A673 (cell line): Measurements from ENCODE around the gene OR2F2. TPM values are rescaled to one million over a fixed set of nuclear protein-coding genes. Genes with fewer than 3 reads are reported as not detected.

Experiments used
- BruUV-seq: library from RNA; stranded (reverse); fragments of 400-500 nt; replicated peaks from 2 replicates; lab custom pipeline; 2021; lab: Mats Ljungman, UMichigan
- CTCF ChIA-PET: fragments of 300-600 bp; sonication (Branson Sonifier 250); formaldehyde crosslinking; loops from one replicate; lab custom pipeline; 2022; ENCODE audit warnings: antibody characterized with exemption; lab: Charles Lee
- POLR2A ChIA-PET: fragments of 300-600 bp; sonication (Branson Sonifier 250); formaldehyde crosslinking; loops from one replicate; lab custom pipeline; 2022; ENCODE audit warnings: antibody characterized with exemption; ENCODE audit not compliant: low non-redundant PET; lab: Charles Lee
- DNase-seq: peaks from one replicate; pipeline ENCODE4 v3.0.0-alpha.2; 2015; ENCODE audit warnings: low spot score
- H3K27ac ChIP-seq: fragments of 200-600 bp; sonication (generic); 2 replicates; pipeline ENCODE4 v1.5.1; 2016; ENCODE audit warnings: mixed run types, low read depth, mild to moderate bottlenecking, mixed read lengths, antibody characterized with exemption, low read length; ENCODE audit not compliant: poor library complexity, severe bottlenecking
- H3K27me3 ChIP-seq: fragments of 200-600 bp; sonication (generic); replicated peaks from 2 replicates; pipeline ENCODE4 v1.6.1; 2017; ENCODE audit warnings: mixed run types, low read depth, mild to moderate bottlenecking, mixed read lengths, antibody characterized with exemption, low read length; ENCODE audit not compliant: insufficient read depth, poor library complexity
- H3K36me3 ChIP-seq: fragments of 200-600 bp; sonication (generic); 2 replicates; pipeline ENCODE4 v1.6.1; 2016; ENCODE audit warnings: mixed run types, mild to moderate bottlenecking, mixed read lengths, antibody characterized with exemption, low read length; ENCODE audit not compliant: insufficient read depth, poor library complexity, severe bottlenecking
- H3K4me1 ChIP-seq: fragments of 200-600 bp; sonication (generic); 2 replicates; pipeline ENCODE4 v1.6.1; 2017; ENCODE audit warnings: mixed run types, mild to moderate bottlenecking, mixed read lengths, antibody characterized with exemption, low read length; ENCODE audit not compliant: insufficient read depth, poor library complexity, severe bottlenecking
- H3K4me3 ChIP-seq: fragments of 200-600 bp; sonication (generic); 2 replicates; pipeline ENCODE4 v1.5.1; 2016; ENCODE audit warnings: low read depth, mixed run types, mild to moderate bottlenecking, mixed read lengths, low read length; ENCODE audit not compliant: poor library complexity, severe bottlenecking
- H3K9me3 ChIP-seq: fragments of 200-600 bp; sonication (generic); 2 replicates; pipeline ENCODE4 v1.6.1; 2016; ENCODE audit warnings: mixed run types, low read depth, mild to moderate bottlenecking, mixed read lengths, antibody characterized with exemption, low read length; ENCODE audit not compliant: poor library complexity, severe bottlenecking
- CTCF ChIP-seq: fragments of 300-800, 200-600 bp; sonication (generic); conservative IDR thresholded peaks from 2 replicates; pipeline ENCODE4 v1.5.1; 2017; ENCODE audit warnings: low read depth, mild to moderate bottlenecking, antibody characterized with exemption, low read length, moderate library complexity, mixed read lengths
- EZH2 ChIP-seq: fragments of 200-600 bp; sonication (generic); IDR thresholded peaks from 2 replicates; pipeline ENCODE4 v1.6.1; 2017; ENCODE audit warnings: borderline replicate concordance, low read depth, mild to moderate bottlenecking, mixed read lengths, antibody characterized with exemption, low read length; ENCODE audit not compliant: poor library complexity, severe bottlenecking
- intact Hi-C: fragments of 100-400 bp; cut with micrococcal nuclease; formaldehyde crosslinking; loops from one replicate; pipeline ENCODE4 v1.10.0; 2022; ENCODE audit not compliant: unreplicated experiment
- total RNA-seq: library from RNA; stranded (reverse); gene quantifications from 2 replicates; pipeline ENCODE4 v1.2.3, GENCODE V29; 2021

The OR2F2 gene
- total RNA-seq, 1 experiment from 2014 or later = not detected

DNA sequence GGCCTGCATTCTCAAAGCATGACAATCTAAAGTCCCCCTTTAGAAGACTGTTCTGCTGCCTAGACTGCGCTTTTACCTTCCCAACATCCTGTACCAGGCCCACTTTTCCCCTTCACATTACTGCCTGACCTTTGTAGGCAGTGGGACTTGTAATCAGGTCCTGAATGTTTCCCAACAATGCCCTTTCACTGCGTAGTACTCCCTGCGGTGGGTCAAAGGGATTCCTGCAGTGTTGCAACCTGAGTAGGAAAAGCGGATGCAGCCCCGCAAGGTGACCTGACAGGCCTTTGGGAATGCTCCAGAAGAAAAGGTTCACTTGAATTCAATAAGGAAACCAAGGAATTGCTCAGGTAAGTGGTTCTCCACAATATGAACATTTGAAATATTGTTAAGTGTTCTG, 28.1 kb upstream of the OR2F2 start:
- no peaks in the 10 kb centered on the region for H3K9me3 ChIP-seq
- ChIA-PET POLR2A (no interaction called here), CTCF (no interaction called here)
- DNase-seq = no peak
- H3K4me3 ChIP-seq = no peak overlapping the region
- H3K27me3 ChIP-seq = peaks cover 11% of the 10 kb centered on the region
- intact Hi-C loops = loop anchor here (10.0 kb wide), 1 partner anchor 218 kb away; the partner anchor contains the start of gene OR2A14
- TF ChIP-seq CTCF (no peak), EZH2 (no peak)
- BruUV-seq = no TSS peak
- no peaks in the 10 kb centered on the region for H3K4me1 ChIP-seq
- H3K27ac ChIP-seq = no peak overlapping the region
- H3K36me3 ChIP-seq = no peaks in the 10 kb centered on the region

GRCh38 chr7:143908120-143908519, 26.9 kb upstream of the OR2F2 start:
- ChIA-PET POLR2A (no interaction called here), CTCF (no interaction called here)
- peaks cover 11% of the 10 kb centered on the region for H3K27me3 ChIP-seq
- DNase-seq = no peak
- no peaks in the 10 kb centered on the region for H3K4me1 ChIP-seq
- TF ChIP-seq EZH2 (no peak), CTCF (no peak)
- intact Hi-C loops = loop anchor here (10.0 kb wide), 1 partner anchor 217 kb away; the partner anchor contains the start of gene OR2A14
- H3K36me3 ChIP-seq = no peaks in the 10 kb centered on the region
- BruUV-seq = no TSS peak
- no peak overlapping the region for H3K27ac ChIP-seq
- H3K4me3 ChIP-seq = no peak overlapping the region
- no peaks in the 10 kb centered on the region for H3K9me3 ChIP-seq

DNA sequence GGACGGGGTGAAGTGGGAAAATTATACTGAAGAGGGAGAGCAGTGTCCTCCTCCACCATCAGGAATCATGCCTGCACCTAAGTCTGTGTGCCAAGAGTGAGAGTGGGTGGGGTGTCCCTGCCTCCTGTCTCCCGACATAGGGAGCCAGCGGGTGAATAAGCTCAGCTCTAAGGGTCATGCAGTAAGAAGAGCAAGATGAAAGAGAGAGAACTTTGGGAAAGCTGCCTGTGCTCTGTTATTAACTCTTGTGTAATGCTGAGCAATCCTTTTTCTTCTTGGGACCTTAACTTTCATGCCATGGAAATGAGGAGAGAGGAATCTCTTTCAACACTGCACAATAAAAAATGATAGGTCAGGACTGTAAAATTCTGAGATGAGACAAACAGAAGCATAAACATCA, 25.2 kb upstream of the OR2F2 start:
- Histone ChIP-seq H3K4me1 (no peaks in the 10 kb centered on the region), H3K27me3 (peaks cover 15% of the 10 kb centered on the region), H3K9me3 (no peaks in the 10 kb centered on the region), H3K36me3 (no peaks in the 10 kb centered on the region), H3K4me3 (no peak overlapping the region), H3K27ac (no peak overlapping the region)
- BruUV-seq = no TSS peak
- CTCF ChIA-PET = no interaction called here
- POLR2A ChIA-PET = no interaction called here
- intact Hi-C loops = loop anchor here (10.0 kb wide), 1 partner anchor 215 kb away; the partner anchor contains the start of gene OR2A14
- TF ChIP-seq CTCF (no peak), EZH2 (no peak)
- no peak for DNase-seq
